ENCODE data around the gene DAZL.

The DAZL gene

DNA sequence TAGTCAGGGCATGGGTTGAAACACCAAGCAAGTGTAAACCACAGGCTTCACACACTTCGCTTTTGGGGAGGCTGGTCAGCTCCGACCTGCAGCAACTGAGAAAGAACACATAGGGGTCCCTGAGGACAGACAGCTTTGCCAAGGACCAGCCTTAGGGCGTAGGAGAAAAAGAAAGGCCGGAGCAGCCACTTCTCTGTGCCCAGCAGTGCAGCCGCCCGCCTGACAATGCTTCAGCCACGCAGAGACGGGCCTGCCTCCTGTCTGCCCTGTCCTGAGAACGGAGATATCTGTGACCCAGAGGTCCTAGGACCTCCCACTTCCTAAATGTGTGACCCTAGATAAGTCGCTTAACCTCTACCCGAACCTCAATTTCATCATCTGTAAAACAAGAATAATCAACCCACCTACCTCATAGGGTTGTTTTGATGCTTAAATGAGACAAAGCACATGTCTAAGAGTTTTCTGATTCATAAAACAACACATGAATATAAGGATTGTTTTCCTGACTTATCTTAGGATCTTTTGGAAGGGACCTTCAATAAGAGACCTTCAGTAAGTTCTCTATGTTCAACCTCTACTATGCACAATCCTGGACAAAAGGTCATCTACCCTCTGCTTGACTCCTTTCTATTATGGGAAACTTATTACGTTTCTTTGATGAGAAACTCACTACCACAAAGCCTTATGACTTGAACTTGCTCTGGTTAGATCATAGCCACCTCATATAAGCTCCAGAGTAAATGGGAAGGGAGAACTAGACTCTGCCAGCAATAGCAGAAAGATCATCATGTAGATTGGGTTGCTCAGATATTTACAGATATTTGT is 58.8 kb downstream of the DAZL start:
- DNase-seq (ENCODE audit: low read depth in 2 of 2, low spot score in 1 of 2): no peak

DNA sequence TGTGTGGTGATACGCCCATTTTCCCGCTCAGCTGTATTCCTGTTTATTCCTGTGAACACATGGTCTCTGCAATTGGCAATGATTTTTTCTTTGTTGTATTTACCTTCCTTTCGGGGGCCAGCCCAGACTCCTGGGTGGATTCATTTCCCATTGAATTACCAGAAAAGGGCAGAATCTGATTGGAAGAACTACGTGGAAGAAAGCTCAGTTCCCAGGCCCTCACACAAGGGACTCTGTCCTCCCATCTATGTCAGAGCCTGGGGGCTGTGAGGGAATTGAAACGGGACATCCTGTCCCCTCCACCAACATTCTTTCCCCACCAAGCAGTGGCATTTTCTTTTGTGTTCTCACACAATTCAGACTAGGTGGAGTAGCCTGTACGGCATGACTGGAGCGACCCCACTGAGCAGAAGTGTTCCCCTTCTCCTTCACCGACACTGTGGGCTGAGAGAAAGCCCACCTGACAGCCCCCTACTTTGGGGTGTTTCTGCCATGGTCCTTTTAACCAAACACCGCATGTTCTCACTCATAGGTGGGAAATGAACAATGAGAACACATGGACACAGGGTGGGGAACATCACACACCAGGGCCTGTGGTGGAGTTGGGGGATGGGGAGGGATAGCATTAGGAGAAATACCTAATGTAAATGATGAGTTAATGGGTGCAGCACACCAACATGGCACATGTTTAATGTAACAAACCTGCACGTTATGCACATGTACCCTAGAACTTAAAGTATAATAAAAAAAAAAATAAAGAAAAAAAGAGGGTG is 59.6 kb downstream of the DAZL start:
- no peak for DNase-seq (ENCODE audit: low read depth in 2 of 2, low spot score in 1 of 2)

DNA sequence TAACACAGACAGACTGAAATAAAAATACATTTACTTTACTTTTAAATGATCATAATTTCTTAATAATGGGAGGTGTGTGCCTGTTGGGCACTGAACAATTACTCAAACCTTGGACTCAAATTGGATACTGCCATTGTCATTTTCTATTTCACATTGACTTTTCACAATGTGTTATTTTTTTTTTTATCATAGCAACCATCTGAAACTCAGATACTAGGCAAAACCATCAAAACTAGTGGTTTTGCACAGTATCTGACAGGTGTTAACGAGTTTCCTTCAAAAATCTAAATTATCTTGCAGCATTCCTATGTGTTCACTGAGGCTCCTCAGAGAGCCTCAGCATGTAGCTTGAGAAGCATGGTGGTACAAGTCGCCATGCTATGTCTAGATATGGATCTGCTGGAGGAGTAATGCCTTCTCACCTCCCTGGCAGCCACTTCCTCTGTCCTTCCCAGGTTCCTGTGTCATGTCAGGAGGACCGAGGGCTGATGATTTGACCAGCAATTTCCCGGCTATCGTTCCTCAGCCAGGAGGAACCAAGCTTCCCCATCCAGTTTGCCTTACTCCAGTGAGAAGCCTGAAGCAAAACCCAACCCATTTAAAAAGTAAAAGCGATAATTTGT is 61.9 kb downstream of the DAZL start:
- DNase-seq (ENCODE audit: low read depth in 2 of 2, low spot score in 1 of 2): no peak

DNA sequence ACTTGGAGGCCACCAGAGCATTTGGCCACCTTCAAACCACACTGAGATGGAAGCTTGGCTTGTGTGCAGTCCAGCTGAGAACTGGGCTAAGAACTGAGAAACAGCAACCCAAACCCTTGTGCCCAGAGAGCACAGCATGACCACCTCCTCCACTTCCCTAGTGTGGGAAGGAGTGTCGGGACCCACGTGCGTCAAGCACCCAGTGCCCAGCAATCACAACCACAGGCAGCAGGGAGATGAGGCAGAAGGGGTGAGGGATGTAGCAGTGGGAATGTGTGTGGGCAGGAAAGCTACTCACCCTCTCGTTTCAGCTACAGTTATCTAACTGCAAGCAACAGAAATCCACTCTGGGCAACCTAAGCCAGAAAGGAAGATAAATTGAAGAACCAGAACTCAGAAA is 66.7 kb downstream of the DAZL start:
- DNase-seq (ENCODE audit: low read depth in 2 of 2, low spot score in 1 of 2): no peak

DNA sequence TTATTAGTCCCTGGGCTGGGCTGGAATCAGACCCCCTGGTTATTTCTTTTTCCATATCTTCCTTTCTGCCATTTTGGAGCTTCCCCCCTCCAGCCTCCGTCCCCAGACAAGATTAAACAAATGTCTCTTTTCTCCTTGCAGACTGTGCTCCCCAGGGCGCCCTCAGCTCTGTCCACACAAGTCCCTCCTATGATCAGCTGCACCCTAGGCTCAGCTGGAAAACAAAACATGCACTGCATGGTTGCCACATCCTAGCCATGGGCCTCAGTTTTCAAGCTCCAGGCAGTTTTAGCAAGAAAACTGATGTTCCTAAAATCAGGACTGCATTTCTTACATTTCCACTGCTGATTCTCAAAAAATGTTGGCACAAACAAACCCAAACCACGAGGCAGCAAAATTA is 68.2 kb downstream of the DAZL start:
- no peak for DNase-seq (ENCODE audit: low read depth in 2 of 2, low spot score in 1 of 2)
